ENCODE results near the gene CEP112. TPM values are rescaled to one million over a fixed set of nuclear protein-coding genes. Genes with fewer than 3 reads are reported as not detected.
A peak's percentile ranks its signal among the peaks of the same experiment; 100 is the strongest.

Gene CEP112
- total RNA-seq, 1 donor from 2014 or later: 15.8 TPM

DNA sequence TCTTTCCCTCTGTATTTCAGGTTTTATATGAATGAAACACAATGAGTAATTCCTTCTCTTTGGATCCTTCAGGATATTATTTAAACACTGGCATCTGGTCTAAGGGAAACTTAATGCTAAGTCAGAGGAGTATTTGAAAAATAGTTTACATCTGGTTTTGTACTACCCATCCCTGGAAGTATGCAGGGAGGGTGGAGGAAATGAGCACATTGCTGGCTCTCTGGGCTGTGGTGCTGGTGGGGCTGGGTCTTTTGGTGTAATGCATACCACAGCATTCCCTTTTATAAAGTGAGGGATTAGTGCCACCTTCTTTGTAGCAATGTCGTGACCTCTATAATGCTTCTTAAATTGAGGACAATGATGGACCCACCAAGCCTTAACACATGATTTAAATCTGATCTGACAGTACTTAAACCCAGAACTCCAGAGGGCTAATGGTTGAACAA lies 525.0 kb downstream of the CEP112 start:
- DNase-seq (ENCODE audit: extremely low read depth, low read depth, low spot score): no peak

DNA sequence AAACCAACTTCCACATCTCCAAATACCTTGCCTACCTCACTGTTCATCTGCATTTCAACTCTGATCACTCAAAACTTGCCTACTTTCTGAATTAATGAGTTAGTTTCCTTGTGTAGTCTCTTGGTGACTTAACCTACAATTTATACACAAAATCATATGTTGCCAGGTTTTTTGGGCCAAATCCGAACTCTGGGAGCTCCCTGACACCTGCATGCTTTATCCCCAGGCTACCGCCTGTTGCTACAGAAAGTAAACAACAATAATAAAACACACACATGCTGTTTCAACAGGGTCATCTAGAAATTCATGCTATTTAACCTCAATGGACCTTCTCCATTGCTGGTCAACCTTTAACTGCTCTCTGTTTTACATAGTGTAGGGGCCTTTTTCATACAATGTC lies 526.0 kb downstream of the CEP112 start:
- no peak for DNase-seq (ENCODE audit: extremely low read depth, low read depth, low spot score)

DNA sequence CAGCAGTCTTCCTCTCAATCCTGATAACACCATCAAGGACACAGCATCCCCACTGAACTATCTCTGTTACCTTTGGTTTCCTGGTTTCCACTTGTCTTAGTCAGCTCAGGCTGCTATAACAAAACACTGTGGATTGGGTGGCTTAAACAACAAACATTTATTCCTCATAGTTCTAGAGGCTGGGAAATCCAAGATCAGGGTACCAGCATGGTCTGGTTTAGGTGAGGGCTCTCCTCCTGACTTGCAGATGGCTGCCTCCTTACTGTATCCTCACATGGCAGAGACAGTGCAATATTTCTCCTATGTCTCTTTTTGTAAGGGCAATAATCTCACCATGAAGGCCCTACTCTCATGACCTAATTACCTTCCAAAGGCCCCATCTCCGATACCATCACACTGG lies 527.2 kb downstream of the CEP112 start:
- no peak for DNase-seq (ENCODE audit: extremely low read depth, low read depth, low spot score)

DNA sequence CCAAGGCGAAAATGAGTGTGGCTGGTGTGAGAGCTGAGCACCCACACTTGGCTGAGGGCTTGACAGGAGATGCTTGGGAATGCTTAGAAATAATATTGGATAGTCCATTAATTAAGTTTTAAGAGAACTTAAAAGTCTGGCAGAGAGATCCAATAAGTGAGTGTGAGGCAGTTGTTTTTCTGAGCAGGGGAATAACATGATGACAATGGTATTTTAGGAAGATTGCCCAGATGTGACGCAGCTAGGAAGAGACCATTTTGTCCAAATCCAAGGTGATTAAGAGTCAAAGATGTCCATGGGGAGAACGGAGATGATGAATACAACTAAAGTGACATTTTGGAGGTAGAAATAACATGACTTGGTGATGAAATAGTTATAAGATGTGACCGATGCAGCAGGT lies 527.7 kb downstream of the CEP112 start:
- DNase-seq (ENCODE audit: extremely low read depth, low read depth, low spot score): no peak

DNA sequence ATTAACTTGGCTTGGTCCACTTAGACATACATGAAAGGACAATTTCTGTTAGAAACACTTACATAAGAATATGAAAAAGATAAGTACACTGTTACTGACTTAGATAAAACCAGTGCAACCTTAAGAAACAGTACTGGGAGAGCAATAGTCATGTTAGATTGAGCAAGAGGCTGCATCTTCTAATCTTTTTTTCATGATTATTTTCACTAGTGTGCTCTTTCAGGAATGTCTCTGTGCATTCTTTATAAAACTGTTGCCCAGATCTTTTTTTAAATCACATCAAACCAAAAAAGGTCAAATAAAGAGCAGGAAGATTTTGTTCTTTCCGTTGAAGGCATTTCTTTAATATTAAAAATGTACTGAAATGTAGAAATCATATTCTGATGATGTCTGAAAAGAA lies 529.7 kb downstream of the CEP112 start:
- DNase-seq (ENCODE audit: extremely low read depth, low read depth, low spot score): no peak

DNA sequence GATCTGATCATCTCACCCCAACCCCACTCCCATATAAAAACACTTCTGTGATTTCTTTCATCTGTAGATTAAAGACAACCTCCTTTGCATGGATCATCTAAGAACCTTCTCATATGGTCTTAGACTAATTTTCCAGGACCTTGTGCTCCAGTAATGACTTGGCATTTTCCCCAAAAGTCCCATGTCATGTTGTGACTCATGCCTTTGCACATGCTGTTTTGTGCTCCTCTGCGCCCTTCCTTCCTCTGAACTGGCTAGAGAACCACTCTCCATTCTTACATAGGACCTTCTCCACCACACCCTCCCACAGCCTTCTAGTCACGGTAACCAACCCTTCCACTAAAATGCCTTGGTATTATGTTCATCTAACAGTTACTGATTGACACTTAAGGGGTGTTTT lies 531.0 kb downstream of the CEP112 start:
- peak; percentile 85 for DNase-seq (ENCODE audit: extremely low read depth, low read depth, low spot score)

DNA sequence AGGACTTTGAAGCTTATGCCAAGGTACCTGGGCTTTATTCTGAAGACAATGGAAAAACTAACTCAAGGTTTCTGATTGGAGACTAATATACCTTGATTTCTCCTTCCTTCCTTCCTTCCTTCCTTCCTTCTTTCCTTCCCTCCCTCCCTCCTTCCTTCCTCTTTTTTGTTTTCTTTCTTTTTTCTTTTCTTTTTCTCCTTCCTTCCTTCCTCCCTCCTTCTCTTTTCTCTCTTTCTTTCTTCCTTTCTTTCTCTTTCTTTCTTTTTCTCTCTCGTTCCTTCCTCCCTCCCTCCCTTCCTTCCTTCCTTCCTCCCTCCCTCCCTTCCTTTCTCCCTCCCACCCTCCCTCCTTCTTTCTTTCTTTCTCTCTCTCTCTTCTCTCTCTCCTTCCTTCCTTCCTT lies 531.9 kb downstream of the CEP112 start:
- no peak for DNase-seq (ENCODE audit: extremely low read depth, low read depth, low spot score)

DNA sequence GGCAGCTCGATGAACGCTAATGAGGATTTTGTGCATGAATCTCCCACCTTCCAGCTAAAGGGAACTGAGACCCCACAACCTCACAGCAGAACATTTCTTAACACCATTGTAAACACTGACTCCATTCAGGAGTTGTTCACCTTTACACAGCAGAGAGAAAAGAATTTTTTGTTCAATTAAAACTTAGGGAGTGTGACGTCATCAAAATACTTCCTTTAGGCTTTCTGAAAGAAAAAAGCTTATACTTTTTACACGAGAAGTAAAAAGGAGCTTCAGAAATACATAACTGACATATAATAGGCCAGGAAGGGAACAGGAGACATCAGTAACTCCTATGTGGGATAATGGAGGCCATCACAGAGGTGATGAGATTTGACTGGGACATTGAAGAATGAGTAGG lies 532.4 kb downstream of the CEP112 start:
- DNase-seq (ENCODE audit: extremely low read depth, low read depth, low spot score): no peak

DNA sequence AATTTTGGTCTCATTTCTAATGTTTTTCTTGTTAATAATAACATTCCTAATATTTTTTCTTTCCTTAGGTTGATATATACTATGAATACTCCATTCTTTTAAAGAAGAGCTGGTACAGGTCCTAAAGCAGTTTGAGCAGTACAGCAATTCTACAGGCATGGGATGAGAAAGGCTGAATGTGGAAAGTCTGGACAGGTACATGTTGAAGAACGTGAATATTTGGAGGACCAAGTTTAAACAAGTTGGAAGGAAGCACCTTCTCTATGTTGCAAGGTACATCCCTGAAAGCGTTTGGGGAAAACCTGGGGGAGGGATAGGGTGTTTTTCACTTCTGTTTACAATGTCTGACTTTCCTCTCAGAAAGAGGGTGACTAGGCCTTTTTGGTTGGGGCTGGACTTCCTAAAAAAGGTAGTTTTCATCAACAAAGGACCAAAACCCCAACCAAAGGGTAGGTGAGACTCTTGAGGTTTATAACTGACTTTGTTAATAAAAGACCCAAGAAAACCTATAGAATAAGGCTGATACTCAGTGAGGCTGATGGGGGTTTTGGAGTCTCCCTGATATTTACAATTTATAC lies 534.6 kb downstream of the CEP112 start:
- no peak for DNase-seq (ENCODE audit: extremely low read depth, low read depth, low spot score)

DNA sequence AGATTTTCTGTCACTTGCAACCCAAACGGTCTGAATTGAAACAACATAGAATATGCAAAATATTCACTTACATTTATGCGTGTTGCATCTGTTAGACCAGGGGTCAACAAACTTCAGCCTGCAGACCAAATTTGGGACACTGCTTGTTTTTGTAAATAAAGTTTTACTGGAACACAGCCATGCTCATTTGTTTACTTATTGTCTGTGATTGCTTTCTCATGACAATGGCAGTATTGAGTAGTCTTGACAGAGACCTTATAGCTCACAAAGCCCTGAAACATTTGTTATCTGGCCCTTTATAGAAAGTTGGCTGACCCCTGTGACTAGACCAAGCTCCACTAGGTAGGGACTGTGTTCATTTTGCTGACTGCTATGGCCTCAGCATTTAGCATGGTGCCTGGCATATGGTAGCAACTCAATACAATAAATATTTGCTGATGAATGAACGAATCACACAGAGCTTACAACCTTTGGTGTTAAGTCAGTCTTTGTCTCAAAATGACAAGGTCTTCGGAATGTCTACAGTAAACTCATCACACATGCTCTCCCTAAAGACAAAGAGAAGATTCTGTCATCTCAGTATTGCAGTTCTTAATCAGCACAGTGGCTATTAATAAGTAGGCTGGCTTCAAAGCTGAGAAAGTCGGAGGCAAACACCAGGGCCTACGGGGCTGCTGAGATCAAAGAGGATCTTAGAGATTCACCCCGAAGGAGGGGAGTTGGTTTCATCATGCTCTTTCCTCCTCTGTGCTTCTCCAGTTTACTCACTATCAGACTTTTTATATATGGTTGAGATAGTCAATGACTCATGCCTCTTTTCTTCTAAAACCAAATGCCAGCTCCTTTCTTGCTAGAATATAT lies 535.3 kb downstream of the CEP112 start:
- DNase-seq (ENCODE audit: extremely low read depth, low read depth, low spot score): no peak

DNA sequence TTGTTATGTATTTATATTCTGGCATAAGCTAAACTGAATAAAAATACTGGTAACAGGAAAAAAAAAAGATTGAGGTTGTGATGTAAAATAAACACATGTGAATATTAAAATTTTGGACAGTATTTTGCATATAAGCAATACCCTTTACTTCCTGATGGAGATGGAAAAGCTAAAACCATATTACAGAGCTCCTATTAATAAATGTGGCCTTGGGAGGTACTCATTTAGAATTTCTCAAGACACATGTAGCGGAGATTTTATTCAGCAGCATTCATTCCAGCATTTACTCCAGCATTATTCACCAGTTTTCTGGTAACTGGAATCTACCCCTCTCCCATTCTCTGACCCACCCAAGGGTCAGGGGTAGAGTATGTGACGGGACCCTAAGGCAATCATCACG lies 536.2 kb downstream of the CEP112 start:
- no peak for DNase-seq (ENCODE audit: extremely low read depth, low read depth, low spot score)

DNA sequence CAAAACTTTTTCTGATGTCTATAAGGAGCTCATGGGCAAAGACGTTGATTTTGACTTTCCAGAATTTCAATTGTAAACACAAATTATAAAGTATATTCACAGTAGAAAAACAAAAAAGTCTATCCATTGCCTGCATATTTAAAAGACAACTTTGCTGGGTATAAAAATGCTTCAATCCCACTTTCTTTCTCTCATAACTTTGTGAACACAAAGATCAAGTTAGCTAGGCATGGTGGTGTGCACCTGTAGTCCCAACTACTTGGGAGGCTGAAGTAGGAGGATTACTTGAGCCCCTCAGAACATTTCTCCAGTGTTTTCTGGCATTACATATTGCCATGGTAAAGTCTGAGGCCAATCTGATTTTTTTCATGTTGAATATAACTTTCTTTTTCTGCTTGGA lies 547.4 kb downstream of the CEP112 start:
- DNase-seq (ENCODE audit: extremely low read depth, low read depth, low spot score): no peak

DNA sequence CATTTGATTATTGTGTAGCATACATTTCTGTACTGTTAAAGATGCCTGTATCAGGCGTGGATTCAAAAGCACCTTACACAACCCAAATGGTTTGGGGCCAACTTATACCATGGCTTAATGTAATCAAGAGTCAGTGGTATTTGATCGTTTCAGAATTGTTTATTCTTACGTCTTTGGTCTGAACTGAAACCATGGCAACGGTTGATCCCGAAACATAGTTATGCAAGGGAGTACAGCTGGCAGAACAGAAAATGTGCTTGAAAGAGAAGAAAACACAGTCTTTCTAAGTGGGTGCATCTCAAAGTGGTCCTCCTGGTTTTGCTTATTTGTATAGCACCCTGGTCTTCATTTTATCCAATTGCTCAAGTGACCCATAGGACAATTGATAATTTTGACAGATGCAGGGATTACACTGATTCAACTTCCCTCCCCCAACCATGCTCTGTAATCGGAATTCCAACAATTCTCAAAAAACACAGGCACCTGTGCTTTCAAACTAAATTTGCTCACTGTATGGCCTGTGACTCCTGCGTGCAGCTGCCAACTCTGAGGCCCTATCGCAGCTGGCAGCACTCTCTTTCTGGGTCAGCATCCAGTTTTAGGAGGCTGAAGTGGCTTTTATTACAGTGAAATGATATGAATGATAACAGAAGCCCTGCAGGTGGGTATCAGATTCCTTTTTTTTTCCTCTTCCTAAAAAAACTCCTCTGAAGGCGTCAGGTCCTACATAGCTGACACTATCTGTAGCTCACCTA lies 553.5 kb downstream of the CEP112 start:
- no peak for DNase-seq (ENCODE audit: extremely low read depth, low read depth, low spot score)

DNA sequence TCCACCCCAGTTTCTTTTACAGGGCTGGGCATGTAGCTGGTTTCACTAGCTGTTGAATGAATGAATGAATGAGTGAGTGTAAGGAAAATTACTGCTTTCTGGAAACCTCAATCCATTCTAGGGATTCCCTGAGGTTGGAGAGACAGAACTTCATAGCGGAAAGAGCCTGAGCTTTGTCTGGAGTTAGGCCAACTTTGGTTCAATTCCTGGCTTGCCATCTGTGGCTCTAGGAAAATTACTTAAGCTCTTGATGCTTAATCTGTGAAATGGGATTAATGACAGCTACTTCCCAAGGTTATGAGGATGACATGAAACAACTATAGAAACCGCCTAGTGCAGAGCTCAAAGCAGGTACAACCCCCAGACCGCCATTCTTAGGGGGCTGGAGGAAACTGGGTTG lies 554.1 kb downstream of the CEP112 start:
- DNase-seq (ENCODE audit: extremely low read depth, low read depth, low spot score): no peak

DNA sequence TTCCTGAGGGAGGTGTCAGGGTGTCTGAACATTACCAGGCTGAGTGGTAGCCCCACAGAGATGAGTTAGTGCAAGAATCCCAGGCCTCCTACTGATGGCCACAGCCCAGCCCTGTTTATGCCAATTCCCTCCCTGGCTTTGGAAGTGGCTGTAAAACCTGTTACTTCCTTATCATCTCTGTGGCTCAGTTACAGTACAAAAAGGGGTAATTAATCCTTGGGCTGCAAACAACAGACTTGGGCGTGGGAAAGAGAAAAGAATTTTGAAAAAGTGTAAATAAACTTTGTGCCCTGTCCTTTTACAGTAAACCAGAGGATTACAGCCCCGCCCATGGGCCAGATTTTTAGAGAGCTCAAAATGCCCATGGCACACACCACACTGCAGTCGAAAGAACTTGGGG lies 557.4 kb downstream of the CEP112 start:
- DNase-seq (ENCODE audit: extremely low read depth, low read depth, low spot score): no peak

DNA sequence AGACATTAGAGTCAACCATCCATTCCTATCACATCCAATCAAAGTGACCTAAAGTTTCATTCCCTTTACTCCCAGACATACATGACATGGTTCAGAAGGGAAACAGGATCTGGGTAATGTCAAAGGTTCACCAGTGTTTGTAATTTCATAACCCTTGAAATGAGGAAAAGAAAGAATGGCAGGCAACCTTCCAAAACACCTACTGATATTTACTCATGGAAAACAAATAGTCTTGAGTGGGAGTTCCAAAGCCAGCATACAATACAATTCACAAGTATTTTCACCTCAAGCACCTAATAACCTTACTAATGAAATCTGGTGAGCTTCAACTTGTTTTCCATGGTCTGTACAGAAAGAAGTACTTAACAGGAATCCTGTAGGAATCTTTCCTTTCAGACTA lies 557.9 kb downstream of the CEP112 start:
- peak; percentile 41 for DNase-seq (ENCODE audit: extremely low read depth, low read depth, low spot score)

DNA sequence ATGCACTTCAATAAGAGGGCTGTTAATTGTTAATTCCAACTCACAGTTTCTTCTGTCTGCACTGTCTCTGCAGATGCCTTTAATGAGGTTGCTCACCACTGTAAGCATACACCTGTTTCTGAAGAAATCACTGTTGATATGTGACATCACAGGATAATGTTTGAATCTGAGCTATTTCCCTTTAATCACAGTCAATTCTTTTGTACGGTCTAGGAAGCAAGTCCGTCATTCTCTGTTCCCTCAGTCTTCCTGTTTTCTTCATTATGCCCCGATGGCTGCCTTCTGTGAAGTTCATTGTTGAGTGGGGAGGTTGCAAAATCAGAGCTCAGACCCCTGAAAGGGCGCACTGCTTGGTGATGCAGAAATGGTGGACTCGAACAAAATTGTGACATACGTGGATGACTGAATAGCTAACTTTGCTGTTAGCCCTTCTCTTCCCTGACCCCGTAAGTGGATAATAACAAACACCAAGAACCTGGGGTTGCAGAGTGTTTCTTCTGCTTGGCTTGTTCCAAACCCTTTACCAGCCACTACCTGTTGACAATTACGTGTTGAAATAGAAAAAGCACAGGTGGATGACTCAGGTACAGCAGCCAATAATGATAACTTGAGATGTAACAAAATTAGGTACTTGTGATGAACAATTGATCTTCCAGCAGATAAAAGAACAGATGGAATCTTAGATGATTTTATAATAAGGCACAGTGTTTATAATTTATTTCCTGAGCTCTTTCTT lies 558.6 kb downstream of the CEP112 start:
- DNase-seq (ENCODE audit: extremely low read depth, low read depth, low spot score): no peak

DNA sequence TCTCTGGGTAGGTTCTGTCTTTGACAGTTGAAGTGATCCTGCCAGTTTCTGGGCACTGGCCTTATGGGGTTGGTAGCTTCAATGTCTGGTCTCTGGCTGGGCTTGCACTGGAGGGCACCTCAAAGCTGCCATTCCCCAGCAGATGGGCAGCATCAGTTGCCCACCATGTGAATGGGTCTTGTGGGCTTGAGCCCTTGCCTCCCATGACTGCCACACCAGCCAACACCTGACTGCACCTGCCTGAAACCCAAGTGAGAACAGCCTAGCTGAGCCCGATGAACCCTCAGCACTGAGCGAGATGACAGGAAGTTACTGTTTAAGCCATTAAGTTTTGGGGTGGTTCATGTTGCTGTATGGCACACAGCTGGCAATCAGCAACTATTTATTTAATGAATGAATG lies 561.4 kb downstream of the CEP112 start:
- DNase-seq (ENCODE audit: extremely low read depth, low read depth, low spot score): no peak

DNA sequence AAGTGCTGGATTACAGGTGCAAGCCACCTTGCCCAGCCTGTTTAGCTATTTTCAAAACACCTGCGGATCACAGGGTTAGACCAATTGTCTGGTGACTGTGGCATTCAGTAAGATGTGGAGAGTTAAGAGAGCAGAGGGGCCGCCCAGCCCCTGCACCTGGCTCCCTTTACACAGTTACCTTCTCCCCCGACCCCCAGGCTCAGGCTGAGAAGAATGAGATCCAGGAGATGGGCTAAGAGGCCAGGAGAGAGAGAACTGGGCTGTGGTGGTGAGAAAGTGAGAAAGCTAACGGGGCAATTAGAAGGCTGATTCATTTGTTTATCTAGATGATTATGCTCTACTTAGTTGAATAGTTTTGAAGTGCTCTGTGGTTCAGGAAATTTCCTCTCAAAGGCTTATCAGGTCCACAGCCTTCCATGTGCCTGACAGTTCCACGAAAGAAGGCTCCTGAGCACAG lies 562.7 kb downstream of the CEP112 start:
- DNase-seq (ENCODE audit: extremely low read depth, low read depth, low spot score): no peak

DNA sequence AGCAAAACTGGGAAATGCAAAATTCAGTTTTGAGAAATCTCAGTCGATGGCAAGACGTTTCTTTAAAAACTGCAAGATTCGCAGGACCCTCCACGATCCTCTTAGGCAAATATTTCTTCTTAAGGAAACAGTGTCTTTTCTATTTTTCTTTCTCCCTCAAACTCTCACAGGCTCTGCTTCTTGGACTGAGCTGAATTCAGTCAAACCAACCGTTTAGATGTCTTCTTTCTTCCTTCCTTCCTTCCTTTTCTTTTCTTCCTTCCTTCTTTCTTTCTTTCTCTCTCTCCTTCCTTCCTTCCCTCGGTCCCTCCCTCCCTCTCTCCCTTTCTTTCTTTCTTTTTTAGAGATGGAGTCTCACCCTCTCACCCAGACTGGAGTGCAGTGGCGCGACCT lies 563.3 kb downstream of the CEP112 start:
- DNase-seq (ENCODE audit: extremely low read depth, low read depth, low spot score): no peak

All from glomerular endothelial cell (primary cell).